NCI-H128 (cell line): ENCODE measurements around the gene SACM1L.

Source experiments
- DNase-seq: peaks from one replicate; lab custom pipeline; 2025; ENCODE audit not compliant: unreplicated experiment; lab: John Stamatoyannopoulos, UW

The SACM1L gene

DNA sequence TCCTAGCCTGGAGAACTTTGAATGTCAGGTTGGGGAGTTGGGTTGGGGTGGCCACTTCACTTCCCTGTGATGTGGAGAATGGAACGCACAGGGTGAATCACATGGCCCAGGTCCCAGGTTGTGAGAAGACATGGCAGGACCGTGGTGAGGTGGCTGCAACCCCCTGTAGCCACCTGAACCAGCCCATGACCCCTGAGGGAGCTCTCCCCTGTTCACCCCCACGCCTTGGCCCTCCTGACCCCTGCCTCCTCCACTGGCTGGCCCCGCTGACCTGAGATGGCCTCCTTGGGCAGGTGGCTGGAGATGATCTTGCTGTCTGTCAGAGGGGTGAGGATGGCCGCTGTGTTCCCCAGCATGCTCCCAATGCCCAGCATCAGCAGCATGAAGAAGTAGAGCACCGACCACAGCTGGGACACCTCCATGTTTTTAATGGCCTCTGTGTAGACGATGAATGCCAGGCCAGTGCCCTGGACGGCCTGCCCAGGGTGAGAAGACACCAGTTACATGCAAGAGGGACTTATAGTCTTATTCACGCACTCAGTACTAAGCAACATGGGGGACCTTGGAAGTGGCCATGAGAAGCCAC lies 76.2 kb downstream of the SACM1L start:
- no peak for DNase-seq

DNA sequence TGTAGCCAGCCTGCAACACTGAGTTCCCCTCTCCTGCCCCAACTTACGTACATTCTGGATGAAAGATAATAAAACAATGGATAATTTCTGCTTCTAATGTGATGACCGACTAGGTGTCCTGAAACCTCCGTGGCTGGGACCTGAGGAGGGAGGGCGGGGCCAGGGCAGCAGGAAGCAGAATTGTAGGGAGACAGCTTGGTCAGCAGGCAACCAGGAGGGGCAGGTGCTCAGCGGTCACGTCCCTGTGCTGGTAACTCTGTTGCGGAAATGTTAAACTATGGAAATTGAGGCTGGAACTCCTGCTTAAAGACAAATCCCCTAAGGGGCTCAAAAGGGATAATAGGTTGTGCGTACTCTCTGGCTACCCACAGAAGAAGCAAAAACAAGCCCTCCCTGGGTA lies 76.8 kb downstream of the SACM1L start:
- no peak for DNase-seq

DNA sequence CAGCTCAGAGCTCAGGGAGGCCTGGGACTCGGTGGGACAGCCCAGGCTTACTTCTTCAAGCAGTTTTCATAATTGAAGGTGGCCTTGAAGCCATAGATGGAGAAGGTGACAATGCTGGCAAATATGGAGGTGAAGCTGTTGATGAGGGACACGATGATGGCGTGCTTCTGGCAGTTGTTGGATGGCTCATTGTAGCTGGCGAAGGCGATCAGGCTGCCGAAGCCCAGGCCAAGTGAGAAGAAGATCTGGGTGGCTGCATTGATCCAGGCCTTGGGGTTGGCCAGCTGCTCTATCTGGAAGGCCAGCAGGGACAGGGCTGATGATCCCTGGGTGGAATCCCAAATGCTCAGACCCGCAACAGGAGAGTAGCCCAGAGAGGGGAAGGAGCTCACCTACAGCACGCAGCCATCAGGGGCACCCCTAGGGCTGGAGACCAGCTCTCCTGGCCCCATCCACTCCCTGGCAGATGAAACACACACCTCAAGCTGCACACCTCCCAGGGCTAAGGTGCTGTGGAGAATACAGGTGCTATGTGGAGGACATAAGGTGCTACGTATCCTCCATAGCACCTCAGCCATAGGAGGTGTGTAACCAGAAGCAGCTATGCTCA lies 82.1 kb downstream of the SACM1L start:
- no peak for DNase-seq

DNA sequence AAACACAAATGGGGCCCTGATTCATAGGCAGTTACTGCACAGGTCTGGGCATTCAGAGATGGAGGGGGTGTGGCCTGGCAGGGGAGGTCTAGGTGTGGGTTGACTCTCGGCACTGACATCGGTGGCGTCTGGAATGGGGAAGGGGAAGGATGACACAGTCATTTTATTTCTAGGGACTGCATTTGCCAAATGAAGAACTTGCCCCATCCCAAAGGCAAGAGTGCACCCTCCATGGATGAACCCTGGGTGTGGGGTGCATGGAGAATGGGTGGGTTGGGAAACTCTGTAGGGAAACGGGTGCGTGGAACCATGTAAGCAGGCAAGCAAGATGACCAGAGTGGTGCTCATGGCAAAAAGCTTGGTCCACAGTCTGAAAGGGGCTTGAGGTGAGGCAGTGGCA lies 82.6 kb downstream of the SACM1L start:
- DNase-seq, result no peak

DNA sequence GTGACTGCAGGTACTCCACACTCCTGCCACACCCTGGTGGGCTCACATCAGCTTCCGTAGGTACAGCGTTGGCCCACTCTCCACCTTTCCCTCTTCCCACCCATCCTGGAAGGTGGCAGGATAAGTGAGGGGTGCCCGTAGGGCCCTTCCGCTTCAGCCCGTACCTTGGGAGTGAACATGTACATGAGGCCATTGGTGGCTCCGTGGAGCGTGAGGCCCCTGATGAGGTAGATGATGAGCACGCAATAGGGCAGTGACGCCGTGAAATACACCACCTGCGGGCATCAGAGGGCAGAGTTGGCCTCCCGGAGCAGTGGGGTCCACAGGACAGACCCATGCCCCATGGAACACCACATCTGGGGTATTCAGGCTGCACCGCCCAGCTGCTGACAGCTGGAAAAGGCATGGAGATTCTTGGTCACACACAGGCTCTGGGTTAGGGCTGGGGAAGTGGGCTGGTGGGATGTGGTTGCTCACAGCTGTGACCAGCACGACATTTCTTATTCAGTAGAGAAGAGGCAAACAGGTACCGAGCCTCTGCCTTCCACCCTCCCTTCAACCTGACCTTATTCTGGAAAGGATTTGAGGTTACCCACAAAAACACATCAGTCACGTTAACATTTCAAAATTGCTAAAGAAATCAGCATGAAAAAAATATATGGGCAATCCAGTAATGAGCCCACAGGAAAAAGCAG lies 83.3 kb downstream of the SACM1L start:
- no peak for DNase-seq

DNA sequence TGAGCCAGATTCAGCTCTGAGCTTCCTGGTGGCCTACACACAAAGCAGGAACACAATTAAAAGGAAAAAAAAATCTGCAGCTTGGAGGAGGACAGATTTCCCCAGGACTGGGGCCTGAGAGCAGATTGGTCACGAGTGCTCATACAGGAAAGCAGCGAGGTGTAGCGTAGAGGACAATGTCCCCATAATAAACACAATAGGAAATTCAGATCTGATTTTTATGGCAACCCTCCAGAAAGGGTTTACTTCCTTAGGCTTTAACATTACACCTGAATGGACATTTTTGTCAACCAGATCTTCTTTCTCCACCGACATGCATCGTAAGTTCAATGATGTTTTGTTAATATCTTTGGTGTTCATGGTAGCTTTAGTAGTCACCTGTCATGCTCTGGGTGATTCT lies 83.9 kb downstream of the SACM1L start:
- DNase-seq, result no peak

DNA sequence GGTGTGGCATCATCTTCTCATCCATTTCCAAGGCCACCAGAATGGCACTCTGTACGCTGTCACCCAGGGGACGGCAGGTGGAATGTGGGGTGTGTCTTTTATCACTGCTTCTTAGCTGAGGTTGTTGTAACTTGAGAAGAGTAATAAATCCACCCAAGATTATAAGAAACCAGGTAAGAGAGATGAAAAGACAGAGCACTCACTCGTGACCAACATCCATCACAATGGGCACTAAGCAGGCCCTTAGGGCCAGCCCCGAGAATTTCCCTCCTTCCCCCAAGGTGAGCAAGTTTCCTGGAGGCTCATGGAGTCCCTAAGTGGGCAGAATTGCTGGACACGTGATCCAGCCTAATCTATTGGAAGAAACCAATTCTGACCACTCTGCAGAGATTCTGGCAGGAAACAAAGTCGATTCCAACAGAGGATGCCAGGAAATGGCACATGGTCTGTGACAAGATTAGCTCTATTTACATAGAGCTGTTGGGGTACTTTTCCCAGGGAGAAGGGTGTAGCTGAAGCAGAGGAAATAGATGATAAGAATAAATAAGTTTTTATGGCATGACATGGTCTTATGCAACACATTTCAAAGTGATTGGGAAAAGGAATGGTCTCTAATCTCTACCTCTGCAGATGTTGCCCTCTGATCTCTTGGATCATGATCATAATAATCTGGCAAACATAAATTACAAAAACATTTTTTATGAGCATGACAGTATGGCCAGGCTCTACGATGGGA lies 84.7 kb downstream of the SACM1L start:
- no peak for DNase-seq

DNA sequence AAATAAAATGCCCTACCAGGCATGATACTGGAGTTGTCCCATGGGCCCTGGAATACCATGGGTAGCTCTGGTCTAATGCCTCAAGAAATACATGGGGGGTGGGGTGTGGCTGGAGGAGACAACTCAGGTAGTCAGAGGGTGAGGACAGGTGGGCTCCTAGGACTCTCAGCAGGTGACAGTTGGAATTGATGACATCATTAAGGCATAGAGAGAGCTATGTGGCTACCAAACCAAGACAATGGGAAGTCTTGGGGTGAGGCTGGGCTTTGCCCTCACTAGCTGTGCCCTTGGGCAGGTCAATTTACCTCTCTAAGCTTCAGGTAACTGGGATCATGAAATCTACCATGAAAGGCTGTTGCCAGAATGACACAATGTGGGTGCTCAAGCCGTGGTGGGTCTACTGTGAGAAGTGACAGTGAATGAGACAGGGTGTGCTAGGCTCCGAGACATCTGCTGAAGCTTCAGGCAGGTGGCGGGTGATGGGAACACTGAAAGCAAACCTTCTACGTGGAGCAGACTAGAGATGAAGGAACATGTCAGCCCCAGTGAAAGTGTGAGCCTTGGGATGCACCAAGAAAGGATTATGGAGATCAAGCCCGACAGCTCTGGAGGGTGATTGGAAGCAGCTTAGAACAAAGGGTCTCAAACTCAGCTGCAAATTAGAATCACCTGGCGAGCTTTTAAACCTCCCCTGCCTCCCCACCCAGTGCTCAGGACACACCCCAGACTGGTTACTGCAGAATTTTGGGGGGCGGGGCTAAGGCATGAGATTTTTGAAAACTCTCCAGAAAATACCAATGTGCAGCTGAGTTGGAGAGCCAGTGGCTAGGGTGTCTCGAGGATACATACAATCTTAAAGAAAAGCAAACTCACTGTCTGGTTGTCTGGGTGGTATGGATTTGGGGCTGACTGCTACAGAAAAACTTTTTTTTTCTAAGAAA lies 85.7 kb downstream of the SACM1L start:
- DNase-seq, result no peak

DNA sequence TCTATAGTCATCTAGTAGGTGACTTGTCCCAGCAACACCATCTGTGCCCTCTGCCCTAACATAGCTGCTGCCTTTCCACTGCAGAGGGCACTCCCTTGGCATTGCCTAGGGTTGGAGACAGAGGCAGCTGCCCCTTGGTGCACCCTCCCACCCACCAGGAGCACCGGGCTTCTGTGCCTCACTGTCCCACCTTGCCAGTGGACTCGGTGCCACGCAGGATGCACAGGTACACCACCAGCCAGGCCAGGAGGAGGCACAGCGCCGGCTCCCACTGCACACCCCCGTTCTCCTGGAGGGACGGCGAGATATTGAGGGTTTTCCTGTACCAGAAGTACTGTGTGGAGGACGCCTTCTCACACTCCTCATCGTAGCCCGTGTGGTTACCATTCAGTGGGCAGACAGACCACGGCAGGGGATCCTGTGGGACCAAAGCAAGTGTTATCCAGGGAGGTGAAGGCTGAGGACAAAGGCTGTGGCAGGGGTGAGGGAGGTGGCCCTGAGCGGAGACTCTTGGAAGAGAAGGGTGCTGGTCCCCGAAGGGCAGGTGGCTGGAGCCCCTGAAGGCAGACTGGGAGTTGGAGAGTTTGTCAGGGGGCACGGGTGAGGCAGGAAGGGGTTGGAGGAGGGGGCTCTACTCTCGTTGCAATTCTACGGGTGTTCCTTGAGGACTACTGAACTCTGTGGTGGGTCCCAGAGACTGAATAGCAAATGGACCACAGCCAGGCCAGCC lies 86.5 kb downstream of the SACM1L start:
- DNase-seq, result no peak

DNA sequence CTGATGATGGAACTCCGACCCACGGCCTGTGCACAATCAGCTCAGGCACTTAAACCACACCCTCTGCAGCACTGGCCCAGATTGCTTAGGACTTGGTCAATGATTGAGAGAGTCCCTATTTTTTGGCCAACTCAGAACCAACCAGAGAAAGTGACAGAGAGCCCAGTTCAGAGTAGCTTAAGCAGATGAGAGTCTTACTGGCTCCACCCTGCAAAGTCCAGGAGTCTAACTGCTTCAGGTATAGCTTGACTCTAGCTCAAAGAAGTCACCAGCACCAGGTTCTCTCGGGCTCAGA lies 87.1 kb downstream of the SACM1L start:
- DNase-seq, result no peak

DNA sequence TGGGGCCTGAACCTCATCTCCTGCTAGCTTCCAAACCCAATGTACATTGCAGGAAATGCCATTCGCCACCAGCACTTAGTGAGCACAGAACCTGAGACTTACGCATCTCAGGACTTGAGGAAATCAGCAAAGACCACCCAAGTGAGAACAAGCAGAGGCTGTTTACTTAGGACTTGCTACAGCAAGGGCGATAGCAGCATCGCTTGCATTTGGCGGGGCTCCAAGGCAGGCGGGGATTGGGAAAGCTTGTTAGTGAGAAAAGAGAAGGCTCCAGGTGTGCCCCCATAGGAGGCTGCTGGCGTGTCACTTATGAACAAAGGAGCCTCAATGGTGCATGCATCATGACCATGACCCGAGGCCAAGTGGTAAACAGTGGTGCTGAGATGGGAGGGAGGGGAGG lies 87.4 kb downstream of the SACM1L start:
- DNase-seq, result peak; percentile 72

DNA sequence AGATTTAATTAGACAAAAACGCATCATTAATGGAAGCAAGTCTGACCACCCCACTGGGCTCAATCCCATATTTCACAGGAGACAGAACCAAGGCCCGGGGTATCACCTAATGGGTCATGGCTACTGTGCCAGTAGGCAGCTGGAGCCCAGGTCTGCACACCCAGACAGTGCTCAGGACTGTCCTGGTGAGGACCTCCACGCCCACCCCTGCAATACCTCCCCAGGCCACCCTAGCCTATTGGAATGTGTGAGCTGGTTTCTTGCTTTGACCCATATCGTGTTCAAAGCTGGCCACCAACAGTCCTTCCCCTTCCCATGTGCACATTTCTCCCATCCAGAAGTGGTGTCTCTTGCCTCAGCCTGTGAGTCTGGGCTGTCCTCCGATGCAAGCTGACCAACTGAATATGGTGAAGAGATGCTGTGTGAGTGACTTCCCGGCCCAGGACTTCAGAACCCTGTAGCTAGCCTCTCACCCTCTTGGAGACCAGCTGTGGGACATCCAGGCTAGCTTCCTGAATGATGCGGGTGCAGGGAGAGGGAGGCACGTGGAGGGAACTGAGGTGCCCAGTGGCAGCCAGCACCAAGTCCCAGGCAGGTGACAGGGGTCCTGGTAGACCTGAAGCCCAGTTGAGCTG lies 88.0 kb downstream of the SACM1L start:
- DNase-seq, result no peak

DNA sequence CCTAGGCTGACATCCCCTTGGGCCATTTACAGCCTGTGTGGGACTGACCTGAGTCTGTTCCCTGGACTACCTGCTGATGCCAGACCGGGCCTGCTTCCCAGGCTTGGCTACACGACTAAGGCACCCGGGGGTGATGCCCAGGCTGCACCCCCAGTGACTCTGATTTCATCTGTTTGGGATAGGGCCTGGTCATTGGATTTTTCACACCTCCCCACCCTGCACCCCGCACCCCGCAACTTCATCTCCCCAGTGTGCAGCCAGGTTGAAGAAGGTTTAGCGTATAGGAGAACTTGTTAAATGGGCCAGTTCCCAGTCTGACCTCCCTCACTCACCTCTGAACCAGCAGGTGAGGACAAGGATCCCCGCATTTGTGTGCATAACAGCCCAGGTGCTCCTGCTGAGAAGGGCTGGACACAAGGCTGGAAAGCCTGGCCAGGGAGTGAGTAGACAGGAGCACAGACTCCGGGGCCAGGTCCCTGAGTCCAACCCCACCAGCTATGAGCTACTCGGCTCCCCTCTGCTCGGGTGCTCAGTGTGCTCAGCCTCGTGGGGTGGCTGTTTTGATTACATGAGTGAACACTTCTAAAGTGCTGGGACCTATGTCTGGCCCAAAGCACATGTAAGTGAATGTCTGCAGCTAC lies 88.7 kb downstream of the SACM1L start:
- DNase-seq, result no peak

DNA sequence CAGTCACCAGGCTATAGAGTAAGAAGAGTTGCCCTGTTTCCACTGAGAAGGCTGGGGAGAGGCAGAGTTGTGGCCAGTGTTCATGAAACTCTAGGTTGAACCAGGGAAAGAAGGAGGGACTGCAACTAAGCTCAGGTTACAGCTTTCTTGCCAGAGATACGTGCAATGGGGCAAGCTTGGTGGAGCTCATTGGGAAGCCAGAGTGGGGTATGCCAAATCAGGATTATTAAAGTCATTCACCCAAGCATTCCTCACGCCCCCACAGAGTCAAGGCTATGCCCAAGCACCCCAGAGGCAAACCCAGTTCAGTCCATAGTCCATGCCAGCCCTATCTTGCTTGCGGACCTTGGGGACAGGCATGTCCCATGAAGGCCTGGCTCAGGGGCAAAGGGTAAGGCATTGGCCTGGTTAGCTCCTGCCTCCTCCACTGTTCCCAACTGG lies 89.6 kb downstream of the SACM1L start:
- DNase-seq, result no peak

DNA sequence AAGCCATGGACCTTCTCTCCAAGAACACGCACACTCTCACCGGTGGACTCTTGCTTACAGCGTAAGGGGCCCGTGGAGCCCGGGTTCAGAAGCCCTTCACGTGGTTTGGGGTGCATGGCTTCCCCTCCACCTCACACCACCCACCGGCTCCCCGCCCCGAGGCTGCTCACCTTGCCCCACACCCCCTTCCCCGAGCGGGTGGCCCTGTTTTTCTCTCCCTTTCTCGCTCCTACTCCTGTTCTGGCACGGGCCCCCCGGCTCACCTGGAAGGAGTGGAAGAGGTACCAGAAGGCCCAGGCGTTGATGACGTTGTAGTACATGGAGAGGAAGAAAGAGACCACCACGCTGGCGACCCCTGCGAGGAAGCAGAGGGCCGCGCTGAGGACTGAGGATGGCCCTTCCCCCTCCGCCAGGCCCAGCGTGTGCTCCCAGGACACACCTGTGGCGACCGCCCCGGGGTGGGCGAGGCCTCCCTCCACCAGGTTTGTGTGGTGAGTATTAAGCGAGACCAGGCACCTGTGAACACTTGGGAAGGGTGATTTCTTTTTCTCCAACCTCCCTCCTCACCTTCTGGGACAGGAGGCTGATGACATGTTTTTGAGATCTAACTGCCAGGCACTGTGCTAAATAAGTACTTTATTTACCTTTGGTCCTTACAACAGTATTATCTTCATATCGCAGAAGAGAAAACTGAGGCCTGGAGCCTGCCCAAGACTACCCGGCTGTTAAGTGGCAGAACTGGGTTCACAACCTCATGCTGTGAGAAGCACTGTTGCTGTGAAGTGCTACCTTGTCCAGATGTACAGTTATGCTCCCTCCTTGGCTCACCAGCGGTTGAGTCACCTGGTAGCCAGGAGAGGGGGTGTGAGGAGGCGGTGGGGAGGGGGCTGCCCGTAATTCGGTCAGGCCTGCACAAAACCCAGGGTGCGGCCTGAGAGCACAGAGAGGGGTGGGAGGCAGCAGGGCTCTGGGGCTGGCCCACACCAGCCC lies 90.8 kb downstream of the SACM1L start:
- DNase-seq, result no peak

DNA sequence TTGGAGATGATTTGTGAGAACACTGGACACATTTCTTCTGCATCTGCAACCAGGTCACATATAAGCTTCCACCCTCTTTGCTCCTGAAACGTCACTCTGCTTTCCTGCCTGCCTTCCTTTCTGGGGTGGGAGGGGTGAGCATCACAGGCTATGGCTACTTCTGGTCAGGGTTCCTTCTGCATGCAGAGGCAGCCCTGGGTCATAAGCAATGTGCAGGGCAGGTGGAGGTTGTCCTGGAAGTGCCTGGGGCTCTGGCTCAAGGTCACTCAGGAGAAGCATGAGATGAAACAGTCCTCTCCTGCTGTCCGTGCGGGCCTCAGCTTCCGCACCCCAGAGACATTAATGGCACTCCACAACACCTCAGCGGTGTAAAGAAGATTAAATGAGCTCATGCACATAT lies 92.1 kb downstream of the SACM1L start:
- DNase-seq, result no peak

DNA sequence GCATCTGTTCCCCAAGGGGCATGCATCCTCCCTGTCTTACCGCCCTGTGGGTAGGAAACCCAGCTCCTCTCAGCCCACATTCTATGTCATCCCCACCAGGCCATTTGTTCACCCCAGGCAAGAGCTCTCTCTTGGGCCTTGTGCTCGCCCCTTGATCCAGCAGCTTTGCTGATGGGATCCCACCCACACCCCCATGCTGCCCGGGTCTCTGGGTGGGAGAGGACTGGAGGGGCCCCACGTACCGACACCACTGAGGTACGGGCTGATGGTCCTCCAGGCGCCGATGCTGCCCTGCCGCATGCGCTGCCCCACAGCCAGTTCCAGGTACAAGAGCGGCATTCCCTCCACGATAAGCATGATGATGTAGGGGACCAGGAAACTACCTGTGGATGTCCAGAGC lies 92.6 kb downstream of the SACM1L start:
- DNase-seq, result no peak

DNA sequence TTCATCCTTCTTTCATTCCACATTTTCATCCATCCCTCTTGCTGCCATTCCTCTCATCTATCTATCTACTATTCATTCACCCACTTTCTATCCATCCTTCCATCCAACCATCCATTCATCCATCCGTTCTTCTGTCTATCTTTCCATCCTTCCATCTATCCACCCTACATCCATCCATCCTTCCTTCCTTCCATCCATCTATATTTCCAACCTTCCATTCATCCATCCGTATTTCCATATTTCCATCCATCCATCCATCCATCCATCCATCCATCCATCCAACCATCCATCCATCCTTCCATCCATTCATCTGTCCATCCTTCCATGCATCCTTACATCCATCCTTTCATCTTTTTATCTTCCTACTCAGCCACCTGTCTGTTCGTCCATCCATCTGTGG lies 93.2 kb downstream of the SACM1L start:
- no peak for DNase-seq
